GM19099 (cell line): ENCODE results near the gene HIVEP2.

Experiments
- POLR2A ChIP-seq: IDR thresholded peaks from 3 replicates; pipeline ENCODE4 v1.6.1; 2011; ENCODE audit warnings: low read depth; ENCODE audit not compliant: insufficient read length; ENCODE audit errors: extremely low read depth

HIVEP2 gene

GRCh38 chr6:142797159-142797558 lies 147.8 kb downstream of the HIVEP2 start:
- no peak for TF ChIP-seq POLR2A

GRCh38 chr6:142796571-142796970 lies 148.4 kb downstream of the HIVEP2 start:
- TF ChIP-seq POLR2A = no peak

GRCh38 chr6:142796024-142796423 lies 149.0 kb downstream of the HIVEP2 start:
- no peak for TF ChIP-seq POLR2A

GRCh38 chr6:142794424-142794823 lies 150.6 kb downstream of the HIVEP2 start:
- no peak for TF ChIP-seq POLR2A

- TF ChIP-seq POLR2A = no peak
Observed at GRCh38 chr6:142790257-142790656, 154.7 kb downstream of the HIVEP2 start.

- no peak for TF ChIP-seq POLR2A
Observed at GRCh38 chr6:142787422-142787821, 157.6 kb downstream of the HIVEP2 start.

GRCh38 chr6:142786476-142786875 lies 158.5 kb downstream of the HIVEP2 start:
- no peak for TF ChIP-seq POLR2A

- TF ChIP-seq POLR2A = no peak
Observed at GRCh38 chr6:142784344-142784743, 160.6 kb downstream of the HIVEP2 start.

GRCh38 chr6:142783499-142783898 lies 161.5 kb downstream of the HIVEP2 start:
- no peak for TF ChIP-seq POLR2A

- TF ChIP-seq POLR2A = no peak
Observed at GRCh38 chr6:142781129-142781528, 163.8 kb downstream of the HIVEP2 start.

GRCh38 chr6:142773859-142774648 lies 170.9 kb downstream of the HIVEP2 start:
- no peak for TF ChIP-seq POLR2A

GRCh38 chr6:142773324-142773723 lies 171.7 kb downstream of the HIVEP2 start:
- TF ChIP-seq POLR2A = no peak

- TF ChIP-seq POLR2A = no peak
Observed at GRCh38 chr6:142771162-142771561, 173.8 kb downstream of the HIVEP2 start.

GRCh38 chr6:142765306-142765705 lies 179.7 kb downstream of the HIVEP2 start:
- no peak for TF ChIP-seq POLR2A

GRCh38 chr6:142764311-142764710 lies 180.7 kb downstream of the HIVEP2 start:
- TF ChIP-seq POLR2A = no peak

- TF ChIP-seq POLR2A = no peak
Observed at GRCh38 chr6:142763205-142763604, 181.8 kb downstream of the HIVEP2 start.

GRCh38 chr6:142761756-142762155 lies 183.2 kb downstream of the HIVEP2 start:
- TF ChIP-seq POLR2A = no peak
